WTC11 (cell line): Measurements from ENCODE around the gene BTBD17. TPM values are rescaled to one million over a fixed set of nuclear protein-coding genes. Genes with fewer than 3 reads are reported as not detected.
A peak's percentile ranks its signal among the peaks of the same experiment; 100 is the strongest.

Experiments
- CBFB ChIP-seq: sonication (generic); formaldehyde crosslinking; IDR thresholded peaks from 2 replicates; pipeline ENCODE4 v1.8.1; 2022; ENCODE audit warnings: mild to moderate bottlenecking, low read depth, missing genetic modification reagents
- ELF4 ChIP-seq: sonication (generic); formaldehyde crosslinking; IDR thresholded peaks from 2 replicates; pipeline ENCODE4 v1.8.1; 2022; ENCODE audit warnings: low read depth, mild to moderate bottlenecking, moderate library complexity, missing genetic modification reagents
- HMGA2 ChIP-seq: fragments of 250-450 bp; sonication (Bioruptor Pico); IDR thresholded peaks from 2 replicates; pipeline ENCODE4 v1.4.0; 2021; ENCODE audit warnings: mild to moderate bottlenecking, moderate library complexity
- IRF2 ChIP-seq: sonication (generic); formaldehyde crosslinking; IDR thresholded peaks from 2 replicates; pipeline ENCODE4 v1.8.0; 2022; ENCODE audit warnings: low read depth, missing genetic modification reagents, borderline replicate concordance
- JUN ChIP-seq: sonication (generic); formaldehyde crosslinking; IDR thresholded peaks from 2 replicates; pipeline ENCODE4 v1.8.0; 2023; ENCODE audit warnings: mild to moderate bottlenecking, missing genetic modification reagents
- KAT7 ChIP-seq: sonication (generic); formaldehyde crosslinking; IDR thresholded peaks from 2 replicates; pipeline ENCODE4 v1.8.1; 2023; ENCODE audit warnings: missing genetic modification reagents, mild to moderate bottlenecking, borderline replicate concordance
- NFYB ChIP-seq: sonication (generic); formaldehyde crosslinking; conservative IDR thresholded peaks from 2 replicates; pipeline ENCODE4 v1.8.0; 2022; ENCODE audit warnings: low read depth, missing genetic modification reagents
- NR2C2 ChIP-seq: sonication (generic); formaldehyde crosslinking; IDR thresholded peaks from 2 replicates; pipeline ENCODE4 v1.8.0; 2022; ENCODE audit warnings: mild to moderate bottlenecking, missing genetic modification reagents
- RORB ChIP-seq: fragments of 250-450 bp; sonication (Bioruptor Pico); IDR thresholded peaks from 2 replicates; pipeline ENCODE4 v1.9.0; 2021; ENCODE audit warnings: mild to moderate bottlenecking
- TEAD4 ChIP-seq: sonication (generic); formaldehyde crosslinking; IDR thresholded peaks from 2 replicates; pipeline ENCODE4 v1.8.0; 2022; ENCODE audit warnings: mild to moderate bottlenecking, missing genetic modification reagents
- TP53 ChIP-seq: sonication (generic); formaldehyde crosslinking; IDR thresholded peaks from 2 replicates; pipeline ENCODE4 v1.8.1; 2023; ENCODE audit warnings: mild to moderate bottlenecking, missing genetic modification reagents
- ZBTB21 ChIP-seq: sonication (generic); formaldehyde crosslinking; IDR thresholded peaks from 2 replicates; pipeline ENCODE4 v1.8.1; 2023; ENCODE audit warnings: mild to moderate bottlenecking, missing genetic modification reagents, borderline replicate concordance
- ZNF317 ChIP-seq: sonication (generic); formaldehyde crosslinking; IDR thresholded peaks from 2 replicates; pipeline ENCODE4 v1.8.1; 2023; ENCODE audit warnings: low read depth, mild to moderate bottlenecking, moderate library complexity, missing genetic modification reagents, borderline replicate concordance
- total RNA-seq: library from RNA; stranded (reverse); gene quantifications from 3 replicates; pipeline ENCODE4 v1.2.3, GENCODE V29; 2021
- TF ChIP-seq, protein P1 (sequence below): fragments of 250-450 bp; sonication (Bioruptor Pico); conservative IDR thresholded peaks from 2 replicates; pipeline ENCODE4 v1.9.0; 2021; ENCODE audit warnings: mild to moderate bottlenecking
- TF ChIP-seq, protein P2 (sequence below): sonication (generic); formaldehyde crosslinking; IDR thresholded peaks from 2 replicates; pipeline ENCODE4 v1.8.0; 2022; ENCODE audit warnings: mild to moderate bottlenecking, missing genetic modification reagents
- TF ChIP-seq, protein P3 (sequence below): sonication (generic); formaldehyde crosslinking; IDR thresholded peaks from 2 replicates; pipeline ENCODE4 v1.8.1; 2022; ENCODE audit warnings: low read depth, mild to moderate bottlenecking, moderate library complexity, missing genetic modification reagents, borderline replicate concordance
- TF ChIP-seq, protein P4 (sequence below): sonication (generic); formaldehyde crosslinking; IDR thresholded peaks from 2 replicates; pipeline ENCODE4 v1.8.1; 2023; ENCODE audit warnings: mild to moderate bottlenecking, missing genetic modification reagents, borderline replicate concordance
- TF ChIP-seq, protein P5 (sequence below): sonication (generic); formaldehyde crosslinking; IDR thresholded peaks from 2 replicates; pipeline ENCODE4 v1.8.0; 2022; ENCODE audit warnings: mild to moderate bottlenecking, missing genetic modification reagents
- TF ChIP-seq, protein P6 (sequence below): sonication (generic); formaldehyde crosslinking; IDR thresholded peaks from 2 replicates; pipeline ENCODE4 v1.8.1; 2023; ENCODE audit warnings: mild to moderate bottlenecking, missing genetic modification reagents
- TF ChIP-seq, protein P7 (sequence below): sonication (generic); formaldehyde crosslinking; conservative IDR thresholded peaks from 2 replicates; pipeline ENCODE4 v1.8.1; 2023; ENCODE audit warnings: mild to moderate bottlenecking, low read depth, missing genetic modification reagents, moderate library complexity

Gene BTBD17
- total RNA-seq, 1 experiment from 2014 or later: 0.94 TPM

DNA sequence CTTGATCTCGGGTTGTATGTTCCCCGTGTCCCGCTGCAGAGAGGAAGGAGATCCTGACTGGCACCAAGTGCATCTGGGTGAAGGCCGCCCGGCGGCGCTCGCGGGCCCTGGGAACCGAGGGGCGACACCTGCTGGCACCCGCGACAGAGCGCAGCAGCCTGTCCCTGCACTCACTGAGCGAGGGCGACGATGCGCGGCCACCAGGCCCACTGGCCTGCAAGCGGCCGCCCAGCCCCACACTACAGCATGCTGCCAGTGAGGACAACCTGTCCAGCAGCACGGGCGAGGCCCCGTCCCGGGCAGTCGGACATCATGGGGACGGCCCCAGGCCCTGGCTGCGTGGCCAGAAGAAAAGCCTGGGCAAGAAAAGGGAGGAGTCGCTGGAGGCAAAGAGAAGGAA is 7.5 kb downstream of the BTBD17 start (continued):
- TF ChIP-seq, protein P1, sequence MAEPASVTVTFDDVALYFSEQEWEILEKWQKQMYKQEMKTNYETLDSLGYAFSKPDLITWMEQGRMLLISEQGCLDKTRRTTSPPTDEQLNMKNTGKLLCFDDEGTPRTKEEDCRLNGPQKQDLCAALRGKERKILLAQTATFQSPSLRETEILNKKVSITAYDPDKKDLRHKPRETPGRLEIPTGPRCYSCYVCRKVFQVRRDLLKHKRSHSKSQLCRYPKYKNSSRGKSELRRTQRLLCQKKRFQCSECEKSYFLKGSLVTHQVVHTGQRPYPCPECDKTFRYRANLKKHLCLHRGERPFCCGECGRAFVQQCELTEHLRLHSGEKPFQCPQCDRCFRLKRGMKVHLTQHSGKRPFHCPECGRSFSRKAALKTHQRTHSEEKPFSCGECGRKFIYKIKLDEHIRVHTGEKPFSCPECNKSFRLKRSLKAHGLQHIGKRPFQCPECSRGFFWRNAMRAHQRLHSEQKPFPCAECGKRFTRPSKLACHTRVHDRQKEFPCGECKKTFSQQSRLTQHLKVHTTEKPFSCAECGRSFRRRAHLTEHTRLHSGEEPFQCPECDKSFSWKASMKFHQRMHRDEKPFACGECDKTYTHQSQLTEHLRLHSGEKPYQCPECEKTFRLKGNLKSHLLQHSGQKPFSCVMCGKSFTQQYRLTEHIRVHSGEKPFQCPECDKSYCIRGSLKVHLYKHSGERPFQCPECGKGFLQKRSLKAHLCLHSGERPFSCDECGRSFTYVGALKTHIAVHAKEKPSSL (CRISPR knock-in tag): no peak
- TF ChIP-seq NR2C2 (CRISPR knock-in tag): no peak
- no peak for TF ChIP-seq HMGA2
- no peak for TF ChIP-seq JUN (CRISPR knock-in tag)
- TF ChIP-seq TP53 (CRISPR knock-in tag): no peak
- TF ChIP-seq ELF4 (CRISPR knock-in tag): no peak
- TF ChIP-seq, protein P2, sequence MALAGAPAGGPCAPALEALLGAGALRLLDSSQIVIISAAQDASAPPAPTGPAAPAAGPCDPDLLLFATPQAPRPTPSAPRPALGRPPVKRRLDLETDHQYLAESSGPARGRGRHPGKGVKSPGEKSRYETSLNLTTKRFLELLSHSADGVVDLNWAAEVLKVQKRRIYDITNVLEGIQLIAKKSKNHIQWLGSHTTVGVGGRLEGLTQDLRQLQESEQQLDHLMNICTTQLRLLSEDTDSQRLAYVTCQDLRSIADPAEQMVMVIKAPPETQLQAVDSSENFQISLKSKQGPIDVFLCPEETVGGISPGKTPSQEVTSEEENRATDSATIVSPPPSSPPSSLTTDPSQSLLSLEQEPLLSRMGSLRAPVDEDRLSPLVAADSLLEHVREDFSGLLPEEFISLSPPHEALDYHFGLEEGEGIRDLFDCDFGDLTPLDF: no peak
- TF ChIP-seq, protein P3, sequence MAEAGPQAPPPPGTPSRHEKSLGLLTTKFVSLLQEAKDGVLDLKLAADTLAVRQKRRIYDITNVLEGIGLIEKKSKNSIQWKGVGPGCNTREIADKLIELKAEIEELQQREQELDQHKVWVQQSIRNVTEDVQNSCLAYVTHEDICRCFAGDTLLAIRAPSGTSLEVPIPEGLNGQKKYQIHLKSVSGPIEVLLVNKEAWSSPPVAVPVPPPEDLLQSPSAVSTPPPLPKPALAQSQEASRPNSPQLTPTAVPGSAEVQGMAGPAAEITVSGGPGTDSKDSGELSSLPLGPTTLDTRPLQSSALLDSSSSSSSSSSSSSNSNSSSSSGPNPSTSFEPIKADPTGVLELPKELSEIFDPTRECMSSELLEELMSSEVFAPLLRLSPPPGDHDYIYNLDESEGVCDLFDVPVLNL (CRISPR knock-in tag): no peak
- TF ChIP-seq ZNF317 (CRISPR knock-in tag): no peak
- TF ChIP-seq NFYB (CRISPR knock-in tag): no peak
- TF ChIP-seq, protein P4, sequence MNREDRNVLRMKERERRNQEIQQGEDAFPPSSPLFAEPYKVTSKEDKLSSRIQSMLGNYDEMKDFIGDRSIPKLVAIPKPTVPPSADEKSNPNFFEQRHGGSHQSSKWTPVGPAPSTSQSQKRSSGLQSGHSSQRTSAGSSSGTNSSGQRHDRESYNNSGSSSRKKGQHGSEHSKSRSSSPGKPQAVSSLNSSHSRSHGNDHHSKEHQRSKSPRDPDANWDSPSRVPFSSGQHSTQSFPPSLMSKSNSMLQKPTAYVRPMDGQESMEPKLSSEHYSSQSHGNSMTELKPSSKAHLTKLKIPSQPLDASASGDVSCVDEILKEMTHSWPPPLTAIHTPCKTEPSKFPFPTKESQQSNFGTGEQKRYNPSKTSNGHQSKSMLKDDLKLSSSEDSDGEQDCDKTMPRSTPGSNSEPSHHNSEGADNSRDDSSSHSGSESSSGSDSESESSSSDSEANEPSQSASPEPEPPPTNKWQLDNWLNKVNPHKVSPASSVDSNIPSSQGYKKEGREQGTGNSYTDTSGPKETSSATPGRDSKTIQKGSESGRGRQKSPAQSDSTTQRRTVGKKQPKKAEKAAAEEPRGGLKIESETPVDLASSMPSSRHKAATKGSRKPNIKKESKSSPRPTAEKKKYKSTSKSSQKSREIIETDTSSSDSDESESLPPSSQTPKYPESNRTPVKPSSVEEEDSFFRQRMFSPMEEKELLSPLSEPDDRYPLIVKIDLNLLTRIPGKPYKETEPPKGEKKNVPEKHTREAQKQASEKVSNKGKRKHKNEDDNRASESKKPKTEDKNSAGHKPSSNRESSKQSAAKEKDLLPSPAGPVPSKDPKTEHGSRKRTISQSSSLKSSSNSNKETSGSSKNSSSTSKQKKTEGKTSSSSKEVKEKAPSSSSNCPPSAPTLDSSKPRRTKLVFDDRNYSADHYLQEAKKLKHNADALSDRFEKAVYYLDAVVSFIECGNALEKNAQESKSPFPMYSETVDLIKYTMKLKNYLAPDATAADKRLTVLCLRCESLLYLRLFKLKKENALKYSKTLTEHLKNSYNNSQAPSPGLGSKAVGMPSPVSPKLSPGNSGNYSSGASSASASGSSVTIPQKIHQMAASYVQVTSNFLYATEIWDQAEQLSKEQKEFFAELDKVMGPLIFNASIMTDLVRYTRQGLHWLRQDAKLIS: no peak
- TF ChIP-seq TEAD4 (CRISPR knock-in tag): no peak
- TF ChIP-seq KAT7 (CRISPR knock-in tag): no peak
- peak; percentile 58; the same call in 1 of the 2 replicates for TF ChIP-seq ZBTB21 (CRISPR knock-in tag)
- TF ChIP-seq CBFB (CRISPR knock-in tag): no peak
- TF ChIP-seq, protein P5, sequence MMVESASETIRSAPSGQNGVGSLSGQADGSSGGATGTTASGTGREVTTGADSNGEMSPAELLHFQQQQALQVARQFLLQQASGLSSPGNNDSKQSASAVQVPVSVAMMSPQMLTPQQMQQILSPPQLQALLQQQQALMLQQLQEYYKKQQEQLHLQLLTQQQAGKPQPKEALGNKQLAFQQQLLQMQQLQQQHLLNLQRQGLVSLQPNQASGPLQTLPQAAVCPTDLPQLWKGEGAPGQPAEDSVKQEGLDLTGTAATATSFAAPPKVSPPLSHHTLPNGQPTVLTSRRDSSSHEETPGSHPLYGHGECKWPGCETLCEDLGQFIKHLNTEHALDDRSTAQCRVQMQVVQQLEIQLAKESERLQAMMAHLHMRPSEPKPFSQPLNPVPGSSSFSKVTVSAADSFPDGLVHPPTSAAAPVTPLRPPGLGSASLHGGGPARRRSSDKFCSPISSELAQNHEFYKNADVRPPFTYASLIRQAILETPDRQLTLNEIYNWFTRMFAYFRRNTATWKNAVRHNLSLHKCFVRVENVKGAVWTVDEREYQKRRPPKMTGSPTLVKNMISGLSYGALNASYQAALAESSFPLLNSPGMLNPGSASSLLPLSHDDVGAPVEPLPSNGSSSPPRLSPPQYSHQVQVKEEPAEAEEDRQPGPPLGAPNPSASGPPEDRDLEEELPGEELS (CRISPR knock-in tag): no peak
- TF ChIP-seq, protein P6, sequence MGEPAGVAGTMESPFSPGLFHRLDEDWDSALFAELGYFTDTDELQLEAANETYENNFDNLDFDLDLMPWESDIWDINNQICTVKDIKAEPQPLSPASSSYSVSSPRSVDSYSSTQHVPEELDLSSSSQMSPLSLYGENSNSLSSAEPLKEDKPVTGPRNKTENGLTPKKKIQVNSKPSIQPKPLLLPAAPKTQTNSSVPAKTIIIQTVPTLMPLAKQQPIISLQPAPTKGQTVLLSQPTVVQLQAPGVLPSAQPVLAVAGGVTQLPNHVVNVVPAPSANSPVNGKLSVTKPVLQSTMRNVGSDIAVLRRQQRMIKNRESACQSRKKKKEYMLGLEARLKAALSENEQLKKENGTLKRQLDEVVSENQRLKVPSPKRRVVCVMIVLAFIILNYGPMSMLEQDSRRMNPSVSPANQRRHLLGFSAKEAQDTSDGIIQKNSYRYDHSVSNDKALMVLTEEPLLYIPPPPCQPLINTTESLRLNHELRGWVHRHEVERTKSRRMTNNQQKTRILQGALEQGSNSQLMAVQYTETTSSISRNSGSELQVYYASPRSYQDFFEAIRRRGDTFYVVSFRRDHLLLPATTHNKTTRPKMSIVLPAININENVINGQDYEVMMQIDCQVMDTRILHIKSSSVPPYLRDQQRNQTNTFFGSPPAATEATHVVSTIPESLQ (CRISPR knock-in tag): no peak
- TF ChIP-seq IRF2 (CRISPR knock-in tag): no peak
- TF ChIP-seq, protein P7, sequence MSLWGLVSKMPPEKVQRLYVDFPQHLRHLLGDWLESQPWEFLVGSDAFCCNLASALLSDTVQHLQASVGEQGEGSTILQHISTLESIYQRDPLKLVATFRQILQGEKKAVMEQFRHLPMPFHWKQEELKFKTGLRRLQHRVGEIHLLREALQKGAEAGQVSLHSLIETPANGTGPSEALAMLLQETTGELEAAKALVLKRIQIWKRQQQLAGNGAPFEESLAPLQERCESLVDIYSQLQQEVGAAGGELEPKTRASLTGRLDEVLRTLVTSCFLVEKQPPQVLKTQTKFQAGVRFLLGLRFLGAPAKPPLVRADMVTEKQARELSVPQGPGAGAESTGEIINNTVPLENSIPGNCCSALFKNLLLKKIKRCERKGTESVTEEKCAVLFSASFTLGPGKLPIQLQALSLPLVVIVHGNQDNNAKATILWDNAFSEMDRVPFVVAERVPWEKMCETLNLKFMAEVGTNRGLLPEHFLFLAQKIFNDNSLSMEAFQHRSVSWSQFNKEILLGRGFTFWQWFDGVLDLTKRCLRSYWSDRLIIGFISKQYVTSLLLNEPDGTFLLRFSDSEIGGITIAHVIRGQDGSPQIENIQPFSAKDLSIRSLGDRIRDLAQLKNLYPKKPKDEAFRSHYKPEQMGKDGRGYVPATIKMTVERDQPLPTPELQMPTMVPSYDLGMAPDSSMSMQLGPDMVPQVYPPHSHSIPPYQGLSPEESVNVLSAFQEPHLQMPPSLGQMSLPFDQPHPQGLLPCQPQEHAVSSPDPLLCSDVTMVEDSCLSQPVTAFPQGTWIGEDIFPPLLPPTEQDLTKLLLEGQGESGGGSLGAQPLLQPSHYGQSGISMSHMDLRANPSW (CRISPR knock-in tag): no peak
- no peak for TF ChIP-seq RORB (CRISPR knock-in tag)
